NCI-H510A treated with DMSO at 0.1 percent for 48 hours (cell line): Measurements from ENCODE around the gene SPATA1.
A peak's percentile ranks its signal among the peaks of the same experiment; 100 is the strongest.
"Not testable (repeated sequence)": the region's sequence is repeated elsewhere in the genome, so short reads cannot be mapped to it uniquely, and the experiment has no call there.

Experiments
- DNase-seq: peaks from one replicate; lab custom pipeline; 2025; lab: John Stamatoyannopoulos, UW

Gene SPATA1

DNA sequence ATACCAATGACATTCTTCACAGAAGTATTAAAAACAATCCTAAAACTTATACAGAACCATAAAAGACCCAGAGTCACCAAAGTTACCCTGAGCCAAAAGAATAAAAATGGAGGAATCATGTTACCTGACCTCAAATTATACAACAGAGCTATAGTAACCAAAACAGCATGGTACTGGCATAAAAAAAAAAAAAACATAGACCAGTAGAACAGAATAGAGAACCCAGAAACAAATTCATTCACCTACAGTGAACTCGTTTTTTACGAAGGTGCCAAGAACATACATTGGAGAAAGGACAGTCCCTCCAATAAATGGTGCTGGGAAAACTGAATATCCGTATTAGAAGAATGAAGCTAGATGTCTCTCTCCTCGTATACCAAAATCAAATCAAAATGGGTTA, 2.8 kb downstream of the SPATA1 start:
- DNase-seq = no peak

DNA sequence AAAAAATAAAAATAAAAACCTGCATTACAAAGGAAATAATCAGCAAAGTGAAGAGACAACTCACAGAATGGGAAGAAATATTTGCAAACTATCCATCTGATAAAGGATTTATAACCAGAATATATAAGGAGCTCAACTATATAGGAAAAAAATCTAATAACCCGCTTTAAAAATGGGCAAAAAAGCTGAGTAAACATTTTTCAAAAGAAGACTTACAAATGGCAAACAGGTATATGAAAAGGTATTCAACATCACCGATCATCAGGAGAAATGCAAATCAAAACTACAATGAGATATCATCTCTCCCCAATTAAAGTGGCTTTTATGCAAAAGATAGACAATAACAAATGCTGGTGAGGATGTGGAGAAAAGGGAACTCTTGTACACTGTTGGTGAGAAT, 4.0 kb downstream of the SPATA1 start:
- no peak for DNase-seq

DNA sequence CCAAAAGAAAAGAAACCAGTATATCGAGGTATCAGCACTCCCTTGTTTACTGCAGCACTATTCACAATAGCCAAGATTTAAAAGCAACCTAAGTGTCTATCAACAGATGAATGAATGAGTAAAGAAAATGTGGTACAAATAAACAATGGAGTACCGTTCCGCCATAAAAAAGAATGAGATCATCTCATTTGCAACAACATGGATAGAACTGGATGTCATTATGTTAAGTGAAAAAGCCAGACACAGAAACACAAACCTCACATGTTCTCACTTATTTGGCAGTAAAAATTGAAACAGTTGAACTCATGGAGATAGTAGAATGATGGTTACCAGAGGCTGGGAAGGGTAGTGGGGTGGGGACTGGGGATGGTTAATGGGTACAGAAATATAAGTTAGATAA, 4.5 kb downstream of the SPATA1 start:
- no peak for DNase-seq

DNA sequence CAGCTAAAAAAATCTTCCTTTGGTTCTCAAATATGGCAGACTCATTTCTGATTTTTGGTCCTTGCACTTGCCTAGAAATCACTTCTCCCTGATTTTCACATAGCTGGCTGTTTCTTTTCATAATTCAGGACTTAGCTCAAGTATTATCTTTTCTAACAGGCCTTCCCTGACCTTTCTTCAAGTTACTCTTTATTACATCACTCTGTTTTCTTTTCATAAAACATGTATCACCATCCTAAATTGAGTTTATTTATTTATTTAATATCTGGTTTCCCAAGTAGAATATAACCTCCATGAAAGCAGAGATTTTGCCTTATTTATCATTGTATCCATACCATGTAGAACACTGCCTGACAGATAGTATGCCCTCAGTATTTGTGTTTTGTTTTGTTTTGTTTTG, 18.4 kb downstream of the SPATA1 start:
- DNase-seq = no peak

DNA sequence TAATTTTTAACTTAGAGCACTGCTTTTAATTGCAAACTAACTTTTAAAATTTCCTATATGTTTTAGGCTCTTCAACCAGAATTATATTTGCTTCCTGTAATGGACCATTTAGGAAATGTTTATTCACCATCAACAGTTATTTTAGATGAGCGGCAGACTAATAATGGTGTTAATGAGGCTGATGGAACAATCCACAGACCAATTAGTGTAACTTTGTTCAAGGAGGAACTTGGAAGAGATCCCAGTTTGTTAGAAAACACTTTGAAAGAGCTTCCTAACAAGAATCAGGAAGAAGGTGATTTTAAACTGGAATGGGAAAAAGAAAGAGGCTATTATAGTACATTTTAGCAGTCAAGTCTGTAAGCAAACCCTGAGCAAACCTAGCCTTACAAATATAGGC, 19.6 kb downstream of the SPATA1 start:
- DNase-seq = no peak

DNA sequence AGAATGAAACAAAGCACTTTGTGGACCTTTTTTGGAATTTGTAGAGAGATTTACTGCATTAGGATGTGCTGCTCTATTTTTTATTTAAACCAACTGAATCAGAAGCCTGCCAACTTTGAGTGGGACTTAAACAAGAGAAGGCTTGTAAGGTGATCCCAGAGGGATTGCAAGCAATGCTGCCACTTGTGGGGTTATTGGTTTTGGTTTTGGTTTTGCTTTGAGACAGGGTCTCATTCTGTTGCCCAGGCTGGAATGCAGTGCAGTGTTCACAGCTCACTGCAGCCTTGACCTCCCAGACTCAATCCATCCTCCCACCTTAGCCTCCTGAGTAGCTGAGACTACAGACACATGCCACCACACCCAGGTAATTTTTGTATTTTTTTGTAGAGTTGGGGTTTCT, 32.4 kb downstream of the SPATA1 start:
- DNase-seq = no peak

DNA sequence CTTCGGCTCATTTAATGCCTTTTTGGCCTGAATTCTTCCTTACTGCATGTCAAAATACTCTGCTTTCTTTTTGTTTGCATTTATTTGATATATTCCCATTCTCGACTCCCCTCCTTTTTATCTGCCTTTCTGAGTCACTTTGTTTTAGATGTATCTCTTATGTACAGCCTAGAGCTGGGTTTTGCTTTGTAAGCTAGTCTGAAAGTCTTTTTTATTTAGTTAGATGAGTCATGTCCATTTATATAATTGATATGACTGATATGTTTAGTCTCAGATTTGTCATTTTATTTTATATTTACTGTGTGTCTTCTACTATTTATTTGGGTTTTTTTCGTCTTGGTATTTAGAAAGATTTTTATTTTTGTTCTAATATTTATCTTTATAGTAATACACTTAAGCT, 33.8 kb downstream of the SPATA1 start:
- DNase-seq = no peak

DNA sequence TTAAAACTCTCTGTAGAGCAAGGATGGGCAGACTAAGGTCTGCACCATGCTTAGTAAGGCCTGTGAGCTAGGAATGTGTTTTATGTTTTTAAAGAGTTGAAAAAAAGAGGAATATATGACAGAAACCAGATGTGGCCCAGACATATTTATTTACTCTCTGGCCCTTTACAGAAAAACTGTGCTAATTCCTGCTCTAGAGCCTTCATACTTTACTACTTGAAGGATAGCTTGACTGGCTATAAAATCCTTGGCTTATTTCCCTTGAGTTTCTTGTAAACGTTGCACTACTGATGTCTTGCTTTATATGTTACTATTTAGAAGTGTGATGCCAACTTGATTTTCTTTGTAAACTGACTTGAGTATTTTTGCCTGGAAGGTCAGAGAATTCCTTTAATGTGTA, 34.6 kb downstream of the SPATA1 start:
- DNase-seq = no peak

DNA sequence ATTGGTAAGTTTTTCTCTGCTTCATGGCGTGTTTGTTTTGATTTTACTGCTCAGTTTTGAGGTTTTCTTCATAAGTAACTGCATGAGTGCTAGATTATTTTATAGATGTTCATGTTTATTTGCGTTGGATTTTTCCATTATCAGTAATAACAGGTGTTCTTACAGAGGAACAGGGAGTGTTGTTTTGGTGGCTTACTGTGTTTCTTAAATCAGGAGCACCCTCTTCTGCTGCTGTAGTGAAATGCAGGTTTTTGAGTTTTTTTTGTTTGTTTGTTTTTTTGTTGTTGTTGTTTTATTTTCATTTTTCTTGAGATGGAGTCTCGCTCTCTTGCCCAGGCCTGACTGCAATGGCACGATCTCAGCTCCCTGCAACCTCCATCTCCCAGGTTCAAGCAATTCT, 35.5 kb downstream of the SPATA1 start:
- DNase-seq = no peak

DNA sequence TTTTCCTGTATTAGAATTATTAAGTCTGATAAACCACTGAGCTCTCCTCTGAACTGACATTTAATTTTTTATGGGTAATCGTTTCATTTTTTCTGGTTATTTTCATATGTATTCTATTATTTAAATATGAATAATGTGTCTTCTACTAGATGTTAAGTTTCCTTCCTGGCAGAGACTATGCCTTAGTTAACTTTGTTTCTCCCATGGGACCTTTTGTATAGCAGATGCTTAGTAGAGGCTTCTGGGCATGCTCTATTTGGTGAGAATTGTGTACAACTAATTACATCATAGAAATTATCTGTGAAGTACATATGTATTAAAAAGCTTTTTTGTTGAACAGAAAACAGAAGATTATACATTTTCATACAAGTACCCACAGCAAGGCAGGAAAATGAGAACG, 44.6 kb downstream of the SPATA1 start:
- DNase-seq = no peak

DNA sequence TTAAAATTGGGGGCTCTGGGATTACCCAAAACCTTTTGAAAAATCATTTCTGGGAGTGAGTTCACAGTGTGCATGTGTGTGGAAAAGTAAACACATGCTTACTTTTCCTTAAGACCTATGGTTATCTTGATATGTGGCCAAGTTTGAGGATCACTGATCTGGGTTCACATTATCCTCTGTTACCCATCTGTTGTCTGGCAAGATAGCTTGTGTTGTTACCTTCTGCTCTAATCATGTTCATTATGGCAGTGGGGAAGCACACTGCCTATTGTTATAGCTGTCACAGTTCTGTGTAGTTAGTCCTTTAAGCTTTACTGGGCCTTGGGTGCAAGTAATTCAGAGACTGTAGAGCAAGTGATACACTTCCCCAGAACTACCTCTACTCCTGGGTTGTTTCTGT, 63.0 kb downstream of the SPATA1 start:
- DNase-seq = no peak

DNA sequence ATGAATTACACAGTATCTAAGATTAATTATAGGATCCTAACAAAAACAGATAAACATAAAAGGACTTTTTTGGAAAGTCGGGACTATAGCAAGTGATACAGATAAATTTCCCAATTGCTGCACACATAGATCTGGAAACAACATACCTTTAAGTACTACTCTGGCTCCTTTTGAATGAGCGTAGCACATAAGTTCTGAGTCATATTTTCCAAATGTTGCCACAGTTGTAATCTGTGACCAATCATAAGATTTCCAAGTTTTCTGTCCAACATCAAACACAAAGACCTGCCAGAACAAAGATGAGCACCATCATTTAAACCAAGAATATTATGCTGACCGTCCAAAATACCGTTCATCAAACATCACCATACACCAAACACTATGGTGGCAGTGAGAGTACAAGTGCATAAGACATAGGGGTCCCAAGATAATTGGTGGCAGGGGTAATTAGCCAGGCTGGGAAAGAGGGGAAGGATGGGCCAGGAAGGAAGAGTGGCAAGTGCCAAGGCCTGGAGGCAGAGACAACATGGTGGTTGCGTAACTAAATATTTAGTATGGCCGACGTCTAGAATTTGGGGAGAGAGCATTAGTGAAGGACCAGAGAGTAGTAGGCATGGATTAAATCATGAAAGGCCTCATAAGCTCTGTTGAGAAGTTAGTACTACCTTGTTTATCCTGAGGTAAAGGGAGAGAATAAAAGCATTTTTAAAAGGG, 64.4 kb downstream of the SPATA1 start:
- no peak for DNase-seq

DNA sequence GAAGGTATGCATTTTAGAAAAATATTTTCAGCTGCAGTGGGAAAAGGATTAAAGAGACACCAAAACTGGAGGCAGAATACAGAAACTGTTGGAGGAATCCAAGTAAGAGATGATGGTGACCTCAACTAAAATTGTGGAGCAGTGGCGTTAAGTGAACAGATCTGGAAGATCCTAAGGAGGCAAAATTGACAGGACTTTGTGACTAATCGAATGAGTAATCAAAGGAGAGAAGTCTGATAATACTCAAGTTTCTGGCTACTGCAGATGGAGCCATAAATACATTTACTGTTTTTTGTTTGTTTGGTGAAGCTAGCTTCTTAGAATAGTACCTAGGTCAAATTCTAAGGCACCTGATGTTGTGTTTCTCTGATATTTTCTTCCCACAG, 65.0 kb downstream of the SPATA1 start:
- no peak for DNase-seq

DNA sequence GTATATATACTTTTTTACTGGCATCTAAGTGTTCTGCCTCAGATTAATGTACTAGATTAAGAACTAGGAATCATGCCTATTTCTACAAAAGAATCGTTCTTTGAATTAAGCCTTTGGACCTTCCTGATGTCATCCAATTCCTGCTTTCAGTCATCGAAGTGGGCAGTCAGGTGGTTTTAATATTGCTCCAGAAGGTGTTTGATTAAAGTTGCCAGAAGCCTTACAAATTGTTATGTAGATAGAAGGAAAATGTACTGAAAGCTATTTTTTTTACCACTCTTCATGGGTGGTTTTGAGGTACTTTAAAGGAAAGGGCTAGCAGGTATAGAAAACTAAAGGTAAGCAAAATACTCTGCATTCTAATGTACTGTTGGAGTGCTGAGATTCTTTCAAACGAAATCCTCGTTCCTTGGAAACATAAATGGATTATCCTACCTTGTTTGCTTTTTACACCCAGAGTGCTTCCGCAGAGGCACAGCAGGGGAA, 67.3 kb downstream of the SPATA1 start:
- no peak for DNase-seq

DNA sequence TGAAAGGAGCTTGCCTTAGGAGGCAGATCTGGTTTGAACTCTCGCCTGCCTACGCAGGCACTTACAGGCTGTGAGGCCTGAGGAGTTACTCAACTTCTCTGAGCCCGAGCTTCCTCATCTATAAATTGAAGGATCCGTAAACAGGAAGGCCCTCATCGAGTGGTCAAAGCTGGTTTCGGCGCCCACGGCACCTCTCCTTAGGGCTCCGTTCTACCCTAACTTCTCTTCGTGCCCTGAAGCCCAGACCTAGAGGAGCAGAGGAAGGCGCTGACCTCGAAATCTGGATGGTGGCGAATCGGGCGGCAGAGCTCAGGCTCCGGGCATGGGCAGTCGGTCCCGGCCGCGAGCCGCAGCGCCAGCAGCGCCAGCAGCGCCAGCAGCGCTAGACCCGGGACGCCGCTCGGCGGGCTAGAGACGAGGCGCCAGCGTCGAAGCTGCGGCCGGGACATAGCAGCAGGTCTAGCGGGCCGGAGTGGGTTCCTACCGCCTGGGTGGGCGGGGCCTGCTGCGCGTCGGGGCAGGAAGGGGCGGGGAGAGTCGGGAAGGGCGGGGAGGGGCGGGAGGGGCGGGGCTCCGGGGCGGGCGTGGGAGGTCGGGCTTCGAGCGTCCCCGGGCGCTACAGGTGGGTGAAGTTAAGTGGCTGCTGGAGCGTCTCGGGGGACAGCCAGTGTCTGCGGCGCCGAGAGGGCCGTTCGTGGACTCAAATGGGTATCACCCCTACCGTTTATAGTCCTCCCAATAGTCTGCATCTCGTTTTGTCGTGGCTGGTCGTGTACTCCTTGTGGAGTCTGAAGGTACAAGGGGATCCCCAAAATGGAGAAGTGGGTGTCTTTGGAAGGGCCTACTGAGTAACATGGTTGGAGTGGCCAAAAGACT, 68.0 kb downstream of the SPATA1 start, which contains the start of gene CTBS:
Gene CTBS (minus strand): TSS at position 474 of the 876 bp plus-strand sequence. CDS start 25 bp downstream, at position 449.
- DNase-seq = peak; percentile 96

DNA sequence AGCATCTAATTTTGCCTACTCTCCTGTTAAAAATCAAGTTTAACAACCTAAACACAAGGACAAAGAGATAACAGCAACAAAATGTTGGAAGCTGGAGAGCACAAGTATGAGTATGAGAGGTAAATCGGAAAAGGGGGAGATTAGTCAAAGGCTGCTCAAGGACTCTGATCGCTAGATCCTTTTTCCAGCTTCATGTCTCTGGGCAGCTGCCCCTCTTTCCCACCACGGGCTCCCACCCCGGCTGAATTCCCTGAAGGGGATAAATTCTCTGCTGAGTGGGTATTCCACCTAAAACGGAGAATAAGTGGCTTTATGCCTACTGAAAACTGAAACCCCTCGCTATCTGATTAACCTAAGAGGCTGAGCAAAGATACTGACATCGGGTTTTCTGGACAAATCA, 68.8 kb downstream of the SPATA1 start:
- no peak for DNase-seq

DNA sequence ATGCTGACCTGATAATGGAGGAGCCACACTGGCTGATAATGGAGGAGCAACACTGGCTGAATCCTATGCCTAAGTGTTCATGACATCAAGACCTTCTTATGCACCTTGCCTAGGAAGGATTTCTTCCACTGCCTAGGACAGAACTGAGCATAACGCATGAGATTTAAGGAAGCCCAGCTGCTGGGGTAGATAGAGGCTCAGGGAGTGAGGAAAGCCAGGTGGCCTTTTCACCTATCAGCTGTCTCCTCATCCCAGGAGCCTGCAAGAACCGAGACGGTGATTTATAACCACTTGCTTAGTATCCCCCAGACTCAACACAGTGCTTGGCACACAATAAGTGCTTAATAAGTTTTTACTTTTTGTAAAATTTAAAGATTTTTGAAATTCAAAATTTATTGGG, 75.5 kb downstream of the SPATA1 start:
- DNase-seq = no peak

DNA sequence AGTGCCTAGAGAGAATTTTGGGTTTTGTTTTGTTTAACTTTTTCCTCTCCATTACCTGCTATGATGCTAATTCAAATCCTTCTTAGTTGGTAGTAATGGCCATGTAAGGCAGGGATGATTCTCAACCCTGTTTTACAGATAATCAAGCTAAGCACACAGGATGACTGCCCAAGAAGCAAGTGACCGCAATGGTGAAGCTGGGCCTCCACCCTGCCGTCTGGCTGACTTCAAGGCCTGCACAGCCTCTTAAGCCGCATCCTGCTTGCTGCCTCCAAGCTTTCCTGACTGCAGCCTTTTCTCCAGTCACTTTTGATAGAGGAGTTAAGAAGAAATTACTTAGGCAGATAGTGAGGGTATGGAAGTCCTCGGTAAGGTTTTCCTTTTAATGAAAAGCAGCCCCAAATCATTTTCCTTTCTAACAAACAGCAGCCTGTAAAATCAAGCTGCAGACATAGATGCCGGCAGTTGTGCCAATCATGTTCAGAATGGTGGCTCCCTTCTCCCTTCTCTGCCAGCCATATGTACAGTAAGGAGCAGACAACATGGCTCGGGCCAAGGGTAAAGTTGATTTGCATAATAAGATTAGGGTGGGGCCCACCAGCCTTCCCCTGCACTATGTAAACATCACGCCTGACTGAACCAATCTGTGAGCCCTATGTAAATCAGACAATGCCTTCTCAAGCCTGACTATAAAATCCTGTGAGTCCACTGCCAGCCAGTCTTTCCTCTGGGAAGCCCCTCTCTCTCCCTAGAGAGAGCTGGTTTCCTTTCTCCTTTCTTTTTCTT, 76.8 kb downstream of the SPATA1 start:
- DNase-seq = peak; percentile 96

DNA sequence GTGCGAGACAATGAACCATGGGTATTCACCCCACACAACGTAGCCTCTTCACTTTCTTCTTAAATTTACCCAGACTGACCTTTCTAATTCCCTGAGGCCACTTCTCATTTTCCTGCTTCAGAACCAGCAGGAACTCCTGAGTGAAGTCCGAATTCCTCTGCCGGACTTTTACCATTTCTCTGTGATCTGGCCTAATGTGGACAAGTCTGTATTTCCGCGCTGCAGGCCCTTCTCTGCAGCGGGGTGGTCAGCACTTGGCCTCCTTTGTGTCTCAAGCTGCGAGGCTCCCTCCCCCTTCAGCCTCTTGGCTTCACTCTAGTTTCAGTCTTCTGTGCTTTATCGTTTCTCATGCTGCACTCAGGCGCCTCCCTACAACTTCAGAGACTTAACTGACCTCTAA, 77.5 kb downstream of the SPATA1 start:
- DNase-seq = peak; percentile 82

DNA sequence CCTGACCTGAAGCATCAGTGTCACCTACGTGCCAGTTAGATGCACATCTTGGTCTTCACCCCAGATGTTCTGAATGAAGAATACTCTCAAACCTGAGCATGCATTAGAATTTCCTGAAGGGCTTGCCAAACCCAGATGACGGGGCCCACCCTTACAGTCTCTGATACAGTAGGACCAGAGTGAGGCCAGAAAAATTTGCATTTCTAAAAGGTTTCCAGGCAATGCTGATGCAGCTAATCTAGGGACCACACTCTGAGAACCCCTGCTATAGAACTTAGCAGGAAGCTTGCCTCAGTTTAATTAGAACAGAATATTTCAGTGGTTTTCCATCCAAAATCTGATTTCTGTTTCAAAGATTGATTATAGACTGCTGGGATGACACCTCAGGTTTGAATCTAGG, 77.9 kb downstream of the SPATA1 start:
- no peak for DNase-seq

DNA sequence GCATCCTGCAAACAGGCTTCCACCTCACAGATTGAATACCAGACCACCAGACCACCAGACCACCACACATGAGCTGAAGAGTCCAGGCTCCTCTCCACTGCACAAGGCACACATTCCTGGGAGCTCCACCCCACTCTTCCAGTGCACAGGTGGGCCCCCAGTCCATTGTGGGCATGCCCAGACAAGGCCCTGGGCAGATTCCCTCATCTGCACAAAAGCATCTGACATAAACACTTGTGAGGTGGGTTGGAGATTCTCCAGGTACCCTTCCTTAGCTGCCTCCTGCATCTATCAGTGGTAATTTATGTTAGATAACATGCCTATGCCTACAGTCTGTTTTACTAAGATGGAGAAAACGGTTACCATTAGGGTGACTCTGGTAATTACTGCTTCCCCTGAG, 79.6 kb downstream of the SPATA1 start:
- no peak for DNase-seq

DNA sequence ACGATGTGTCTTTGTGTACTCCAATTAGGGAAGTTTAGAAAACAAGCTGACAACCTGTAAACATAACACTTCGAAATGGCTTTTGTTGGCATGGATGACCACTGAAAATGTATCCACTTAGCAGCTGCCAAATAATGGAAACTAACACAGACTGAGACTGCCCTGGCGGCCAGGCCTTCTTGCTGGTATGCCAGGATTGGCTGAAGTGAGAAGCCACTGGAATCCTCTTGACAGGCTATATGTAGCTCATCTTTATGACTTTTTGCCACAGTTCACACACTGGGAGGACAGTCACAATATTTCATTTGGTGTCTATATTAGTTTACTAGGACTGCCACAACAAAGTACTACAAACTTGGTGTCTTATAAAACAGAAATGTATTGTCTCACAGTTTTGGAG, 80.9 kb downstream of the SPATA1 start:
- DNase-seq = no peak

DNA sequence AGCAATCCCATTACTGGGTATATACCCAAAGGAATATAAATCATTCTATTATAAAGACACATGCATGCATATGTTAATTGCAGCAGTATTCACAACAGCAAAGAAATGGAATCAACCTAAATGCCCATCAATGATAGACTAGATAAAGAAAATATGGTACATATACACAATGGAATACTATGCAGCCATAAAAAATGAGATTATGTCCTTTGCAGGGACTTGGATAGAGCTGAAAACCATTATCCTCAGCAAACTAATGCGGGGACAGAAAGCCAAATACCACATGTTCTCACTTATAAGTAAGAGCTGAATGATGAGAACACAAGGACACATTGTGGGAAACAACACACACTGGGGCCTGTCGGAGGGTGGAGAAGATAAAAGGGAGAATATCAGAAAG, 88.8 kb downstream of the SPATA1 start:
- not testable (repeated sequence) for DNase-seq
